Spinal cord (tissue), 10 donors: ENCODE measurements around the gene GBGT1. TPM values are rescaled to one million over a fixed set of nuclear protein-coding genes. Genes with fewer than 3 reads are reported as not detected.
A peak's percentile ranks its signal among the peaks of the same experiment; 100 is the strongest.

Experiments used
- DNase-seq, 6 donors: peaks; one replicate each; pipeline versions ENCODE4 v3.0.0 to v3.0.0-alpha.2; 2013 to 2015; ENCODE audit warnings: low spot score in 6 of 6, low read depth in 4 of 6
- H3K27ac ChIP-seq: one replicate; pipeline ENCODE4 v1.5.1; 2013; ENCODE audit warnings: low read depth, low read length, control low read depth
- H3K27me3 ChIP-seq: one replicate; pipeline ENCODE4 v1.6.1; 2013; ENCODE audit warnings: low read length; ENCODE audit not compliant: control insufficient read depth, insufficient read depth
- H3K36me3 ChIP-seq: one replicate; pipeline ENCODE4 v1.6.1; 2013; ENCODE audit warnings: low read length; ENCODE audit not compliant: control insufficient read depth, insufficient read depth
- H3K4me1 ChIP-seq: one replicate; pipeline ENCODE4 v1.6.1; 2013; ENCODE audit warnings: low read length; ENCODE audit not compliant: control insufficient read depth, insufficient read depth
- H3K4me3 ChIP-seq: one replicate; pipeline ENCODE4 v1.5.1; 2013; ENCODE audit warnings: low read depth, low read length, control low read depth
- H3K9me3 ChIP-seq: one replicate; pipeline ENCODE4 v1.6.1; 2013; ENCODE audit warnings: low read length; ENCODE audit not compliant: control insufficient read depth, insufficient read depth
- WGBS: methylation state at CpG from one replicate; pipeline ENCODE4 v1.1.5; 2013; ENCODE audit warnings: missing lambda C conversion rate; ENCODE audit not compliant: insufficient coverage; 5-methylcytosine and 5-hydroxymethylcytosine counted together
- polyA plus RNA-seq, 2 donors: library from polyadenylated mRNA; unstranded; fragments of 120-200 nt; gene quantifications; one replicate each; pipeline ENCODE4 v1.2.1, GENCODE V29; 2013; ENCODE audit not compliant: insufficient read length in 2 of 2
- total RNA-seq, 2 donors: library from RNA; depleted of rRNA in 1 of 2; stranded (reverse); fragments of 120-200 nt in 1 of 2; fragments of >200 nt in 1 of 2; gene quantifications; one replicate each; pipeline versions ENCODE4 v1.2.3 to v1.2.4, GENCODE V29; 2013 to 2014
- donor health status: healthy.

Gene GBGT1
- total and polyA plus RNA-seq, 4 donors = 3.9 to 8.6 (median 6.0) TPM

GRCh38 chr9:133199648-133200321, 36.1 kb upstream of the GBGT1 start:
- Histone ChIP-seq H3K36me3 (no peaks in the 10 kb centered on the region), H3K9me3 (peaks cover 2% of the 10 kb centered on the region), H3K4me3 (peak overlapping the region; percentile 44), H3K27me3 (peaks cover 2% of the 10 kb centered on the region), H3K27ac (no peak overlapping the region), H3K4me1 (peaks cover 8% of the 10 kb centered on the region)
- peak in 2 of 6 donors; percentile 44 to 69 for DNase-seq
- WGBS = 34% methylated on average over 44 of the region's 44 CpGs

- H3K27ac ChIP-seq = no peak overlapping the region
- H3K27me3 ChIP-seq = peaks cover 2% of the 10 kb centered on the region
- DNase-seq = no peak
- H3K4me3 ChIP-seq = no peak overlapping the region
- no peaks in the 10 kb centered on the region for H3K36me3 ChIP-seq
- H3K4me1 ChIP-seq = peaks cover 7% of the 10 kb centered on the region
- peaks cover 2% of the 10 kb centered on the region for H3K9me3 ChIP-seq
Measured at GRCh38 chr9:133195029-133195428, 31.3 kb upstream of the GBGT1 start.

DNA sequence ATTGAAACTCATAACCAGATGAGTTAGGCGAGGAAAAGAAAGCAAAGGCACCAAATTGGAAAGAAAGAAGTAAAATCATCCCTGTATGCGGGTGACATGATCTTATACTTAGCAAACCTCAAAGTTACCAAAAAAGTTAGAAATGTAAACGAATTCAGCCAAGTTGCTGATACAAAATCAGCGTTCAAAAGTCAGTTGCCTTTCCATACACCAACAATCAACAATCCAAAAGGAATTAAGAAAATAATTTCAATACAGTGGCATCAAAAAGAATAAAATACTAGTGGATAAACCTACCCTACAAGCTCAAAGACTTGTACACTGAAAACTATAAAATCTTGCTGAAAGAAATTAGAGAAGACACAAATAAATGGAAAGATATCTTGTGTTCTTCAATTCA, 30.9 kb upstream of the GBGT1 start:
- no peak for DNase-seq
- no peak overlapping the region for H3K4me3 ChIP-seq
- H3K36me3 ChIP-seq = no peaks in the 10 kb centered on the region
- peaks cover 3% of the 10 kb centered on the region for H3K4me1 ChIP-seq
- WGBS = no CpG with 5 or more reads among the region's 4 CpGs
- peaks cover 2% of the 10 kb centered on the region for H3K9me3 ChIP-seq
- no peaks in the 10 kb centered on the region for H3K27me3 ChIP-seq
- H3K27ac ChIP-seq = no peak overlapping the region

- Histone ChIP-seq H3K27me3 (peaks cover 5% of the 10 kb centered on the region), H3K4me3 (no peak overlapping the region), H3K27ac (no peak overlapping the region), H3K9me3 (peaks cover 2% of the 10 kb centered on the region), H3K36me3 (no peaks in the 10 kb centered on the region), H3K4me1 (peaks cover 6% of the 10 kb centered on the region)
- DNase-seq = no peak
- 64% methylated on average over 5 of the region's 7 CpGs for WGBS
Measured at GRCh38 chr9:133191989-133192388, 28.3 kb upstream of the GBGT1 start.

DNA sequence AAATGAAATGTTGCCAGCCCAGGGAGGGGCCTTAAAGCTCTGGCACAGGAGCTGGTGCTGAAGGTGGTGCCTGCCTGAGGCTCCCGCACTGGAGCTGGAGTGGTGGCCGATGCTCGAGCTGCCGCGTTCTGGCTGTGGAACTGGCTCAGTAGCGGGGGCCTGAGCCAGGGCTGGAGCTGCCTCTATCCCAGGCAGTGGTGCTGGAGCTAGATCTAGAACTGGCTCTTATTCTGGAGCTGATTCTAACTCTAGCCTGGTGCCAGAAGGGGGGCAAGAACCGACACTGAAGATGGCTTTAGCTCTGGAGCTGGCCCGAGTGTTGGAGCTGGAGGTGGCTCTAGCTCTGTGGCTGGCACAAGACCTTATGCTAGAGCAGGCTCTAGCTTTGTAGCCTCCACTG, 26.1 kb upstream of the GBGT1 start:
- H3K4me1 ChIP-seq = peaks cover 6% of the 10 kb centered on the region
- no peak for DNase-seq
- WGBS = 93% methylated on average over 8 of the region's 8 CpGs
- no peaks in the 10 kb centered on the region for H3K36me3 ChIP-seq
- H3K27me3 ChIP-seq = peaks cover 5% of the 10 kb centered on the region
- no peak overlapping the region for H3K4me3 ChIP-seq
- H3K27ac ChIP-seq = no peak overlapping the region
- no peaks in the 10 kb centered on the region for H3K9me3 ChIP-seq

DNA sequence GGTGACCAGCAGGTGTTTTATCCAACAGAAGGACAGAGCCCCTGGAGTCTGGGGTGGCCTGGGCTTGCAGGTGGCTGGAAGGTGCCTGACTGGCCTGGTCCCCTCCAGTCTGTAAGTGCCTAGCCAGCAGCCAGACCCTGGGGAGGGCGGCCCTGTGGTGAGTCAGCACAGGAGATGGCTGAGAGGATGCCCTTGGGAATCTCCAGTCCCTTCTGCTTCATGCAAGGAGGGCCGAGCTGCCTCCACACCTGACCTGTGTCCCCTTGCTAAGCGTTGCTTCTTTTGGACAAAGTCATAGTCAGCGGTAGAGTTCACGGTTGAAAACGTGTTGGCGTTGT, 25.1 kb upstream of the GBGT1 start:
- Histone ChIP-seq H3K4me1 (peaks cover 6% of the 10 kb centered on the region), H3K9me3 (no peaks in the 10 kb centered on the region), H3K27ac (no peak overlapping the region), H3K4me3 (no peak overlapping the region), H3K36me3 (no peaks in the 10 kb centered on the region), H3K27me3 (peaks cover 5% of the 10 kb centered on the region)
- WGBS = 85% methylated on average over 7 of the region's 7 CpGs
- no peak for DNase-seq

DNA sequence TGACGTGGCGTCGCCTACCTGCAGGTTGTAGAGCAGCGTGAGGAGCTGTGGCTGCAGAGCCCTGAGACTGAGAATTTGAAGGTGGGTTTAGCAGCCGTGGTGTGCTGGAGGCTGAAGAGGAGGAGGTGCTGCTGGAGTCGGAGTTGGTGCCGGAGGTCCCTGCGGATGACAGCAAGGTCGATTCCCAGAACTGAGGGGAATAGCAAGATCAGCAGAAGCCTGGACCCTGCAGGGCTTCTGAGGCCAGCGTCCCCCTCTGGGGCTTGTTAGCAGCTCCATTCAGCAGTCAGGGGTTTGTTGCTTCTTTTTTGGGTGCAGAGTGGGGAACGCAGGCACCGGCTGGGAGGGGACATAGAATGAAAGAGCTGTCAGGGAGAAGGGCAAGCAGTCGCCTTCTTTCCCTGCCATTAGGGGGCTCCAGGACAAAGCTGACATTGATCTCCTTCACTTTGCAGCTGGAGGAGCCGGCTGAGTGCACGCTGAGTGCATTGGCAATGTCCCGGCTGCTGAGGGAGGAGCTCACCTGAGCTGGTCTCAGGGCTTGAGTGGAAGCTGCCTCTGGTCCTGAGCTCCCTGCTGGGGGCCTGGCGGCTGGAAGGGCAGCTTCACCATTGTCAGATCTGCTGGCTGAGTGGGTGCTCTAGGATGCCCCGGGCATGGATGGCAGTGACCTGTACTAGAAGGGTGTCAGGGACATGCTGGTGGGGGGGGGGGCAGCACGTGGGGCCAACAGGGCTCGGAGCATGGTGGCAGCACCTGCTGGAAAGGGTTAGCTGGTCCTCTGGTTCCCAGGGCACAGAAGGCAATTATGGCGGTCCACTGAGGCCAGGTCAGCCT, 24.5 kb upstream of the GBGT1 start:
- DNase-seq = peak in 2 of 6 donors; percentile 15 to 17
- Histone ChIP-seq H3K36me3 (no peaks in the 10 kb centered on the region), H3K4me3 (no peak overlapping the region), H3K4me1 (peaks cover 6% of the 10 kb centered on the region), H3K27ac (no peak overlapping the region), H3K27me3 (peaks cover 5% of the 10 kb centered on the region), H3K9me3 (no peaks in the 10 kb centered on the region)
- WGBS = 51% methylated on average over 21 of the region's 21 CpGs

- Histone ChIP-seq H3K9me3 (no peaks in the 10 kb centered on the region), H3K27ac (no peak overlapping the region), H3K27me3 (peaks cover 5% of the 10 kb centered on the region), H3K4me3 (no peak overlapping the region), H3K4me1 (peaks cover 6% of the 10 kb centered on the region), H3K36me3 (no peaks in the 10 kb centered on the region)
- DNase-seq = no peak
- 83% methylated on average over 10 of the region's 10 CpGs for WGBS
Measured at GRCh38 chr9:133187561-133188005, 23.9 kb upstream of the GBGT1 start.

DNA sequence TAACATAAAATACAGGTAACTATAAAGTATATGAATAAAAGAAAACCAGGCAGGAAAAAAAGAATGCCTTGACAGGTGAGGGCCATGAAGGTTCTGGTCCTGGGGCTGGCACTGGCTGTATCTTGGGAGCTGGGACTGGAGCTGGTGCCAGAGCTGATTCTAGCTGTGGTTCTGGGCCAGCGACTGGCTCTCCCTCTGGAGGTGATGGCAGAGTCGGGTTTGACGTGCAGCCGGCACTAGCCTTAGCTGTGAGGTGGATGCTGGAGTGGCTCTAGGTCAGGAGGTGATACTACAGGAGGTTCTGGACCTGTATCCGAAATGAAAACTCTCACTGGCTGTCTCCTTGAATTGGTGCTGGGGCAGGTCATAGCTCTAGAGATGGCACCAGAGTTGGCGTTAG, 23.0 kb upstream of the GBGT1 start:
- Histone ChIP-seq H3K36me3 (no peaks in the 10 kb centered on the region), H3K27me3 (peaks cover 7% of the 10 kb centered on the region), H3K4me3 (no peak overlapping the region), H3K27ac (no peak overlapping the region), H3K4me1 (peaks cover 6% of the 10 kb centered on the region), H3K9me3 (no peaks in the 10 kb centered on the region)
- WGBS = 86% methylated on average over 6 of the region's 6 CpGs
- no peak for DNase-seq

DNA sequence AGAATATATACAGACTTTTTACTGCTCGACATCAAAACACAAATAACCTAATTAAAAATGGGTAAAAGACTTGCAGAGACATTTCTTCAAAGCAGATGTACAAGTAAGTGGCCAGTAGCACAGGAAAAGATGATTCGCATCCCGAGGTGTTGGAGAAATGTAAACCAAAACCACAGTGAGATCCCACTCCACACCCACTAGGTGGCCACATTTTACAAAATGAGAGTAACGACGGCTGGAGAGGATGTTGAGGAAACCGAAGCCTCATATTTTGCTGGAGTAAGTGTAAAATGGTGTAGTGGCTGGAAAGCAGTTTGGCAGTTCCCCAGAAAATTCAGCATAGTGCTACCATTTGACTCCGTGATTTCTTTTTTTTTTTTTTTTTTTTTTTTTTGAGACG, 21.3 kb upstream of the GBGT1 start:
- no peak overlapping the region for H3K27ac ChIP-seq
- H3K9me3 ChIP-seq = no peaks in the 10 kb centered on the region
- peak in 5 of 6 donors; percentile 50 to 95 (median 63) for DNase-seq
- no CpG with 5 or more reads among the region's 8 CpGs for WGBS
- H3K36me3 ChIP-seq = no peaks in the 10 kb centered on the region
- H3K4me3 ChIP-seq = no peak overlapping the region
- peaks cover 7% of the 10 kb centered on the region for H3K27me3 ChIP-seq
- H3K4me1 ChIP-seq = peaks cover 6% of the 10 kb centered on the region
